ENCODE measurements around the gene NUP43.
A peak's percentile ranks its signal among the peaks of the same experiment; 100 is the strongest.
"Not testable (repeated sequence)": the region's sequence is repeated elsewhere in the genome, so short reads cannot be mapped to it uniquely, and the experiment has no call there.

NUP43 gene

DNA sequence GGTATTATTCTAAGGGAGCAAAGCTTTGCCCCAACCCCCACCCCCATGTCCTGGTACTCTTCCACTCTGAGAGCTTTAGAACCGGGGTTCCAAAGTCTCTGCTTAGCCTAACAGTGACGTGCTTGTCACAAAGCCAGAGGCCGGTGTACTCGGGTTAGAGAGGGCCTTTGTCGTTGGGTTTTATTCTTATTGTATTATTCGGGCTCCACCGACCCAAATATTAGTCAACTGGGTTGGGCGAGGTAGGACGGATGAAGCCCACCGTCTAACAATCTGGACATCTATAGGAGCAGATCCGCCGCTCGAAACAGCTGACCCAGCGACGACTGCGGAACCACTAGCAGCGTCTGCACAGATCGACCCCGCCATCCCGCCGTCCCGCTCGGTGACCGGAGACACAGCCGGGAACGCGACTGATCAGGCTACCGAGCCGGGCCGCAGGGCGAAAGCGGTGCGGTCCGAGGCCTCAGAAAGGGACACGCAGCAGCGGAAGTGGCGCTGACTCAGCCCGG lies 2.8 kb upstream of the NUP43 start:
- DNase-seq (ENCODE audit: low read depth): not testable (repeated sequence)

DNA sequence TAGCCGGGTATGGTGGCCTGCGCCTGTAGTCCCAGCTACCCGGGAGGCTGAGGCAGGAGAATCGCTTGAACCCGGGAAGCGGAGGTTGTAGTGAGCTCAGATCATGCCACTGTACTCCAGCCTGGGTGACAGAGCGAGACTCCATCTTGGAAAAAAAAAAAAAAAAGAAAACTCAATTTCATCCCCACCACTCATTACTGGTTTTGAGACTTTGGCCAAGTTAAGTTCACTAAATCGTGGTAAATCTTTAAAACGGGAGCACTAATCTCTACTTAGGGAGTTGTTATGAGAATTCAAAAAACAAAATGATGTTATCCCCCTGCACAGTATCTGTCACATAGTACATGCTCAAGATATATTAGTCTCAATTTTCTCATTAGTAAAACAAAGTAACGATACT lies 1.1 kb downstream of the NUP43 start:
- not testable (repeated sequence) for DNase-seq (ENCODE audit: low read depth)

DNA sequence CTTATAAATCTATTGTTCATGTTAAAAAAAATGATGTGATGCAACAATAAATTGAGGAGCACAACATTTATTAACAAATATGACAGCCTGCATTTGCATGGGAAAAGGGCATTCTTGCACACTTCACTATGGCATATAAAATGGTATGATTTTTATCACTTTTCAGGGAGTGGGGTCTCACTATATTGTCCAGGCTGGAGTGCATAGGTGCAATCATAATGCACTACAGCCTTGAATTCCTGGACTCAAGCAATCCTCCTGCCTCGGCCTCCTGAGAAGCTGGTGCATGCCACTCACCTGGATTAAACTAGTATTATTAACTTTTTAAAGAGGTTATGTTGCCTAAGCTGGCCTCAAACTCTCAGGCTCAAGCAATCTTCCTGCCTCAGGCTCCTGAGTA lies 11.4 kb downstream of the NUP43 start:
- DNase-seq (ENCODE audit: low read depth): no peak

DNA sequence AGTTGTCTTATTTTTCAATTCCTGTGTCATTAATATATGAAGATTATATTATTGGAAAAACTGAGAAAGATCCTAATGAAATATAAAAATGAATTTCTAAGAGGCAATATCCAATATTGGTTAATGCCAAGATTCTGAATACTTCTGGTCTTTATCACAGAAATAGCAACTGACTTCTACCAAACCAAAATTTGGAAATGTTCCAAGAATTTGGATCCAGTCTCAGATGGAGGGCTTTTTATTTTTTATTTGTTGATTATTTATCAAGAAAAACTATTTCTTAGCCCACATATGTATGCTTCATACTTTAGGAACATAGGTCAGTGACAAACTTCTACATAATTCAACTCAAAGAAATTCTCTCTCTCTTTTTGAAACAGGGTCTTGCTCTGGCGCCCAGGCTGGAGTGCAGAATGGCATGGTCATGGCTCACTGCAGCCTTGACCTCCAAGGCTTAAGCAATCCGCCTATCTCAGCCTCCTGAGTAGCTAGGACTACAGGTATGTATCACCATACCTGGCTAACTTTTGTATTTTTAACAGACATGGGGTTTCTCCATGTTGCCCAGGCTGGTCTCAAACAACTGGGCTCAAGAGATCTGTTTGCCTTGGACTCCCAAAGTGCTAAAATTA lies 13.1 kb downstream of the NUP43 start:
- no peak for DNase-seq (ENCODE audit: low read depth)

DNA sequence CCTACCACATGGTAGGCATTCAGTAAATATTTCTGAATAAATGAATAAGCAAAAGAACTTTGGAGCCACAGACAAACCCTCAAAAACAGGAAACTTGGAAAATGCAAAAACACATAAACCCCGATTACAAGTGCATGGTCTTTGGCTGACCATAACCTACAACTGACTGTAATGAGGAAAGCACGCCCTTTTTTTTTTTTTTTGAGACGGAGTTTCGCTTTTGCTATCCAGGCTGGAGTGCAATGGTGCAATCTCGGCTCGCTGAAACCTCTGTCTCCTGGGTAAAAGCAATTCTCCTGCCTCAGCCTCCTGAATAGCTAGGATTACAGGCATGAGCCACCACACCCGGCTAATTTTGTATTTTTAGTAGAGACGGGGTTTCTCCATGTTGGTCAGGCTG lies 16.5 kb downstream of the NUP43 start:
- DNase-seq (ENCODE audit: low read depth): no peak

DNA sequence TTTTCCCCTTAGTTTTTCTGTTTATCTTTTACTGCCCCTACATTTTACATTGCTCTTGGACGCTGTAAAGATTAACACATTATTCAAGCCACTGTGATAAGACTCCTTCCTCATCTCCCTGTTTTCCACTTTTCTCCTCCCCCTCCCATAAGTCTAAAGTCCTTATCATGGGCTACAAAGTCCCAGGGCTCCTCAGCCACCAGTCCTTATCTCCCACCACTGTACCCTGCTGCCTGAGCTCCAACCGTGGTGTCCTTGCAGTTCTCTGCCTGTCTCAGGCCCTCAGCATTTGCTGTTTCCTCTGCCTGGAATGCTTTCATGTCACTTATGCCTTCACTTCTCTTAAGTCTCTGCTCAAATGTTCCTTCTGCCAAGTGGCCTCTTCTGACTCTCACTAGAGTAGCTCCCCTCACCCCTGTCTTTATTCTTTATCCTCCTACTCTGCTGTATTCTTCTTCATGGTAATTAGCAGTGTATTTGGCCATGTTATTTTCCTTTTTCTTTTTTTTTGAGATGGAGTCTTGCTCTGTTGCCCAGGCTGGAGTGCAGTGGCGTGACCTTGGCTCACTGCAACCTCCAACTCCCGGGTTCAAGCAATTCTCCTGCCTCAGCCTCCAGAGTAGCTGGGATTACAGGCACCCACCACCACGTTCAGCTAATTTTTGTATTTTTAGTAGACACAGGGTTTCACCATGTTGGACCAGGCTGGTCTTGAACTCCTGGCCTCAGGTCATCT lies 17.7 kb downstream of the NUP43 start:
- DNase-seq (ENCODE audit: low read depth): no peak

DNA sequence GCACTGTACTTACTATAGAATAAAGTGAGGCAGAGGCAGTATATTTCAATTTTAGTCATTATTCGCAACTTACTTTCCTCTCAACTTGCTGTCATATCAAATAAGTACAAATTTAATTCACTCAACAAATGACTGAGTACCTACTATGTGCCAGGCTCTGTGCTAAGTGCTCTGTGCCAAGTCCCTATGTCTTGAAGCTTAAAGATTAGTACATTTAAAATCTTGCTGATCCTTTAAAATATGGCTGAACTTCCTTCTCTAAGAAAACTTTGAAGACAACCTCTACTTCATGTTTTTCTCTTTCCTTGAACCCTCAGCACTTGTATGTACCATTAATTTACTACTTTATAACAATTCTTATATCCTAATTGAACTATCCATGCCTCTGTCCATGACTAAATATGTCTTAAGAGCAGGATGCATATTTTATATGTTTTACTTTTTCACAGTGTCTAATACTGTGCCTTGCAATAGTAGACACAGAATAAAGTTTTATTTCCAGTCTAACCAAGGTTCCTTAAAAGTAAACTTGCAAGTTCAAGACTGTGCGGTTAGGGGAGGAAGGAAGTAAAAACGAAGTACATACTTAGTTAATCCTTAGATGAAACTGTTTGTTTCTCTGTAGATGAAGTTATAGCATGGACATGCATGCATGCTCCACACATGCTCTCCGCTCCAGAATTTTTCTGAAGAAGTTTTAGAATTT lies 18.4 kb downstream of the NUP43 start:
- no peak for DNase-seq (ENCODE audit: low read depth)

DNA sequence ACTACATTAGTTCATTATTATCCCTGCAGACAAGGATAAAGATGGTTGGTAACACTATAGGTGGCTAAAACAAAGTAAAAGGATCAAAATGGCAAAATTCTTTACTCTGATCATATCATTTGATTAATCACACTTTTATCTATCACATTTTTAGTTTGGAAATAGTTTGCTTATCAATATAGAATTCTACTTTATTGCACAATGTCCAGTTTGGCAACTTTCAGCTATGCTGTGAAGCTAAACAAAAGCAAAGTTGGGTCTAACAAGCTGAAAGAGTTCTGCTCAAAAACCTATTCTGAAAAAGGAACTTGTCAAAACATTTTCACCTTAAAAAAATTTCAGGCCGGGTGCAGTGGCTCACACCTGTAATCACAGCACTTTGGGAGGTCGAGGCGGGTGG lies 20.5 kb downstream of the NUP43 start:
- DNase-seq (ENCODE audit: low read depth): no peak

DNA sequence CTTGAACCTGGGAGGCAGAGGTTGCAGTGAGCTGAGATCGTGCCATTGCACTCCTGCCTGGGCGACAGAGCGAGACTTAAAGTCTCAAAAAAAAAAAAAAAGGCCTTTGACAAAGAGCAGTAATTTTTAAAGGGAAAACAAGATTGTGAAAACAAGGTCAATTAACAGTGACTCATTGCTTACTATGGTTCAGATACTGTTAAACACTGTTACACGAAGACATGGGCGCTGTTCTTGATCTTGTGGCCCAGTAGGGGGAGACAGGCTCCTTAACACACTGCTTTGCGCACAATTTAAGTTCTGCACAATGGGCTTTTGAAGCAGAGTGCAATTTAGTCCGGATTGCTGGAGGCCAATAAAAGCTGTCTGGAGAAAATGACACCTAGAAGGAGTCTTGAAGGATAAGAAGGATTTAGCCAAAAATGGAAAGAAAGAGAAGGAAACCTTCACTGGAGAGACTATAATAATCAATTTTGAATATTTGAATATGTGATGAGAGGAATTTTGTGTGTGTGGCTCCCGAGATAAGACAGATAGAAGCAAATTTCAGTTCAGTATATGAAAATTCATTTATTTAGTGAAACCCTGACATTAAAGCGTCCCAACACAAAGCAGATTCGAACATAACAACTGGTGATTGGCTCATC lies 22.4 kb downstream of the NUP43 start:
- peak; percentile 68 for DNase-seq (ENCODE audit: low read depth)

DNA sequence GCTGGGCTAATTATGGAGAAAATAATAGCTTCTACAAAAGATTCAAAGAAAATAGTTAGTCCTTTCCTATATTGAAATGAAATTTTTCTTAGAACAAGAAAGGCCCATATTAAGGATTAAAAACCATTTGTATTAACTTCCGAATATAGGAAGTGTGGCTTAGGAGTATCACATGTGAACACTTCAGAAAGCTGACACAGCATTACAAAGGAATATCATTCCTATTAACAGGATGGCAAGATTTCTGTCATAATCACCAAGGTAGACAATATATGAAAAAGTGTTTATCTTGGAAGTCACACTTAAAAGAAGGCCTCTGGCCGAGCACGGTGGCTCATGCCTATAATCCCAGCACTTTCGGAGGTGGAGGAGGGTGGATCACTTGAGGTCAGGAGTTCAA lies 23.1 kb downstream of the NUP43 start:
- no peak for DNase-seq (ENCODE audit: low read depth)

DNA sequence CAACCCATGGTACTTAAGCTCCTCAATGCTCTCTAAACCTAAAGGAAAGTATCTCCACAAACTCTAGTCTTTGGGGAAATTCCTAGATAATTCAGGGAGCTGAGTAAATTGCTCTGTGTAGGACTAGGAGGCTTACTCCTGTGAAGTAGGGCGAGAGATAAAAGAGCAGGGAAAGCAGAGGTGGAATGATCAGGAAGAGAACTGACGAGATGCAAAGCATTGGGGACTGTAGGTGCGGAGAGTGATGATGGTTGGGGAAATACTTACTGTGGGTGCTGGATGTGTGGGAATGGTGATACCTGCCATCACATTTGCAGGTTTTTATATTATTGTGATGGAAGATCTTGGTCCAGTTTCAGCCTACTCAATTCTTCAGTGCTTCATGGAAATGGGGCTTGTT lies 26.8 kb downstream of the NUP43 start:
- no peak for DNase-seq (ENCODE audit: low read depth)

DNA sequence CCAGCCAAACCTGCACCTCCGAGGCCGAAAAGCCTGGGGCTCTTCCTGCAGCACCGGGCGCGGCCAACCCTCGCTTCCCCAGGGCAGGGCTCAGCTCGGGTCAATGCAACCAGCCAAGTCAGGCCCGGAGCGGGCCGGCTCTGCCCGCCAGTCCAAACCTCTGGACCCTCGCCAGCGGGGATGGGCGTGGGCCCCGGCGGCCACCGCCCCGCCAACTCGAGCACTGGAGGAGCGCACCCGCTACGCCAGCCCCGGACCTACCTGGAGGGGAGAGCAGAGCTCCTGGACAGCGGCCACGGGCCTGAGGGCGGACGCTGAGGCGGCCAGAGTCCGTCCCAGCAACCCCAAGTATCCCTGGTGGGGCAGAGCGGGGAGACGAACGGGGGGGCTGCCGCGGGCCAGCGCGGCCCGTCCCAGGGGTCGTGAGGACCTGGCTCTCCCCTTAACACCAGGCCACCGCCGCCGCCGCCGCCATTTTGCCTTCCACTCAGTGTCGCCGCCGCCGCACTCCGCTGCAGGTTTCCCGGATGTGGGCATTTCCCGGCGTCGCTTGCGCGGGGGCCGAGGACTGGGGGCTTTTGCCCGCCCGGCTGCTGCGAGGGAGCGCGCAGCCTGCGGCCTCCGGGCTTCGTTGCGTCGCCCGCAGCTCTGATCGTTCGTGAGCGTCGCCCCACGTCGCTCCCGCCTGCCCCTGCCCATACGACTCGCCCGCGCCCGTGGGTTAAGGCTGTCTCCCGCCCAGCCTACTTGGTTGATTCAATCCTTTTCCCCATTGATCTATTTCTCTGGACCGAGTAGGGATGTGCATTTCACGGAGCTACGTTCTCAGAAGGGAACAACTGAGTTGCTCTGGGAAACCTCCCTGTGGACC lies 28.5 kb downstream of the NUP43 start, which contains the start of gene LATS1:
TSS of gene LATS1 (minus strand) at position 514 of the 871 bp plus-strand sequence. CDS start 15,975 bp downstream, outside the sequence.
- DNase-seq (ENCODE audit: low read depth): peak; percentile 84

DNA sequence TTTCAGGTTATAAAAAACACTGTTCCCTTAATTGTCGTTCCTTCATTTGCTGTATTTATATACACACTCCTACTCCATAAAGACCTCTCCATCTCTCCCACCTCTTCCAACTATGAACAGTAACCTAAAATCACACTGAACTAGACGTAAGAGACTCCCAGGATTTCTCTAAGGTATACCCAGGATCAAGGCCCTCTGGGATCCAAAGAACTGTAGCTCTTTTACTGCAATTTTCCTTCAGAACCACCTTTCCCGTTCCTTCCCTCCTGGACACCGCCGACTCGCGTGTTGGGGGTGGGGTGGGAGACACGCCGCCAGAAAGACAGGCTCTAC lies 29.1 kb downstream of the NUP43 start:
- no peak for DNase-seq (ENCODE audit: low read depth)

DNA sequence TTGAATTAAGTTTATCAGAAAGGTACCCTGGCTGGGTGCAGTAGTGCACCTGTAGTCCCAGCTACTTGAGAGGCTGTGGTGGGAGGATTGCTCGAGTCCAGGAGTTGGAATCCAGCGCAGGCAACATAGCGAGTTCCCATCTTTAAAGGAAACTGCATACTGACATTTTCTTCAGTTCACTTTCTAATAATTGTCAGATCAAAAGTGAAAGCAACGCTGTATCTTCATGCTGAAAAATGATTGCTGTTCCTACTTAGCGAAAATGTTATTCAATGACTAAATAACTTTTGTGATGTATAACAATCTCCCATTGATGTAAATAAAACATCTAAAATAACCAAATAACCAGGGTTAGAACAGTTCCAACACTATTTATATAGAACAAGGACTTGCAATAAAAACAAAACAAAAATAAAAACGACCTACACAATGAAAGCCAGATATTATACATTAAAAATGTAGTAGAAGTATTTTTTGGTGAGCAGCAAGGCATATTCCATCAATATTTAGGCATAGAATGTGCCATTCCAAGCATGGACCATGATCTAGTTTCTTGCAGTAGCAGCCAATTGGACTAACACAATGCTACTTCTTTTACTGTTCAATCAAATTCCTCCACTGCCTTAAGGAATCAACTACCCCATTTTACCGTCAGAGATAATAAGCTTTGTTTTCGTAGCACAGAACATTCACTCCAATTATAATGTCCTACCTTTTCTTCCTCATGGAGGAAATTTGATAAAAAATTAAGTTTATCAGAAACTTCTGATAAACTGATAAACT lies 30.0 kb downstream of the NUP43 start:
- no peak for DNase-seq (ENCODE audit: low read depth)

DNA sequence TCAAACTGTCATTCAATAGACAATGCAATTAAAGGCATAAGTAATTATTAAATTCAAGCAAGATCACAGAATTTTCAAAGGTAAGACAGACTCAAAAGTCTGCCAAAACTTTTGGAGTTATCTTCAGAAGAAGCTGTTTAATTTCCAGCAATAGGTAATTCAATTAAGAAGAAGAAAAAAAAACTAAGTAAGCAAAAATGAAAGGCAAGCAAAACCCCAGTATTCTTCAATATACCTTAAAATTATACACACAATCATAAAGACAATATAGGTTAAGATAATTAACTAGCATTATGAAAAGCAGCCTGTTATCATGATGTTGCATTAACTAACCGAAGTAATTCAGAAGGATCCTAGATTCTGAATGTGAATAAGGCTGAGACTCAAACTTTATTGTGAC lies 31.9 kb downstream of the NUP43 start:
- DNase-seq (ENCODE audit: low read depth): no peak

DNA sequence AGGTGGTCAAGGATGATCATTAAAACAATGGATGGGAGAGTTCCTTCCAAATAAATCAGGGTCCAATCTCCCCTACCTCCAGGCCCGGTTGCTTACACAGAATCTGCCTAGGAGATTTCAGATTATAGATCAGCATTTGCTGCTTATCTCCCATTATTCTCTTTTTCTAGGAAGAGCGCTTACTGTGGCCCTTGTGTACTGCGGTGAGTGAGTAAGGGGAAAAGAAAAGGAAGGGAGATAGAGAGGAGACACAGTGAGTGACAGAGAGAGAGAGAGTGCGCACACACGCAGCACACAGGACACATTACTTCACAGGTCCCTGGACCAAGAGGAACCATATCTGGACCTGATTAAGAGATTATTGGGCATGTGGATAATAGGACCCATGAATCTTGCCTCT lies 34.6 kb downstream of the NUP43 start:
- DNase-seq (ENCODE audit: low read depth): no peak

DNA sequence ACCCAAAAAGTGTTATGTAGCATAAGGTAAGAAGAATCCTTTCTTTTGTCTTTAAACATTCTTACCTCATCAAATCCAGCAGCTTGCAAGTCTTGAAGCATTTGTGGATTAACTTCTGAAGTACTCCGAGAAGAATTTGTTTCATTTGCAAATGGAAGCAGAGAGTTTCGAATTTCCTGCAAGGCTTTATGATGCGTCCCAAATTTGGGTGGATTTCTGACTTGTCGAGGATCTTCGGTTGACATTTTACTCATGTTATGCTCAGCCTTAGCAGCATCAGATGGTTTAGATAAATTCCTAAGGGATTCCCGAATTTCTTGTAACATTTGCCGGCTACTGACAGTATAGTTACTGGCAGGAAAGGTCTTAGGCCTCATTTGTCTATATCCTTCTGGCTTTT lies 44.6 kb downstream of the NUP43 start:
- no peak for DNase-seq (ENCODE audit: low read depth)

DNA sequence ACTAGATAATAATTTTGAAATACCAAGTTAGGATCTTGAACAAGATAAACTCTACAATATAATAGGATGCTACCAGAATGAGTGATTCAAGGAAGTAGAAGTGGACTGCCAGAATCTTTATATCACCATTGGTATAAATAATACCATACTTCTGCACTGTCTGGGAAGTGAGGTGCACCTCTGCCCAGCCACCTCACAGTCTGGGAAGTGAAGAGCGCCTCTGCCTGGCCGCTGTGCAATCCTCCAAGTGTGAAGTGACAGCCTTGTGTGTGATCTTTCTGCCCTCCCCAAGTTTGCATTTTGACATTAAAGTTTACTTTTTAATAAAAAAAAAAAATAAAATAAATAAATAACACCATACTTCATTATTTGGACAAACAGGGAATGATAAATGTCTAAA lies 47.2 kb downstream of the NUP43 start:
- DNase-seq (ENCODE audit: low read depth): no peak

DNA sequence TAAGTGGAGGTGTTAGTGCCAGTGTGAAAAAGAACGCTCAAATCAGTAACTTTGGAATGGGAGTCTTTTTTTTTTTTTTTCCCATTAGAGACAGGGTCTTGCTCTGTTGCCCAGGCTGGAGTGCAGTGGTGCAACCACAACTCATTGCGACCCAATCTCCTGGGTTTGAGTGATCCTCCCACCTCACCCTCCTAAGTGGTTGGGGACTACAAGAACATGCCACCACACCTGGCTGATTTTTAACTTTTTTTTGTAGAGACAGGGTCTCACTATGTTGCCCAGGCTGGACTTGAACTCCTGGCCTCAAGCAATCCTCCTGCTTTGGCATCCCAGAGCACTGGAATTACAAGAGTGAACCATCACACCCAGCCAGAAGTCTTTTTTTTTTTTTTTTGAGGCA lies 48.2 kb downstream of the NUP43 start:
- no peak for DNase-seq (ENCODE audit: low read depth)

DNA sequence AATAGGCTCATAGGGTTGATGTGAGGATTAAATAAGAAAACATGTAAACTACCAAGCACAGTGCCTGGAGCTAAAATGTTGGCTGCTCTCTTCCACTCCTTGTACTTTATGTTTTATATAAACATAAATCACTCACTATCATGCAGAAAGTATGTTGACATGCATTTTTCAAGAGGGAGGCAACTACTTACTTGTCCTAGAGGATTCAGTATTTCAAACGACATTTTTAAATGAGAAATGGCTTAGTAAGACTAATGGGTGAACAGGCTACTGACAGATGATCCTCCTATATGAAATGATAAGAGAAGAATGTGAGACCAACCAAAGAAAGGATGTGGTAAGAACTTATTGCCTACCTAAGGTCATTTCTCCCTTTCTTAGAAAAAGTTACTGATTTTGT lies 49.4 kb downstream of the NUP43 start:
- peak; percentile 29 for DNase-seq (ENCODE audit: low read depth)

DNA sequence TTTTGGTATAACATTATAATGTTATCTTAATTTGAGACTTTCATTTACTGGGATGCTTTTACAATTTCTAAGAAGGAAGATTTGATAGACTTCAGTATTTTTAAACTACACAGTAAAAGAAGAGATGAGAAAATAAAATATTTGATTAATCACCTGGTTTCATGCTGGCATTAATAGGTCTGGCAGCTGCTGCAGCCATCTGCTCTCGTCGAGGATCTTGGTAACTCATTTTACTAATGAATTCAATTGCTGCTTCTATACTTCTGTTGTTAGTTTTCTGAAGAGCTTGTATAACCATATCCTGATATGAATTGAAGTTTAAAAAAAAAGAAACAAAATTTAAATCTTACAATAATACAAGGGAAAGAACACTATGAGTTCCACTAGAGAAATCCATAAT lies 51.4 kb downstream of the NUP43 start:
- DNase-seq (ENCODE audit: low read depth): no peak
